HG02885 (cell line): ENCODE data around the gene DOK3.

Experiments
- ATAC-seq: cut with Tn5 transposase; IDR thresholded peaks from one replicate; pipeline ENCODE4 v1.9.1; 2021; ENCODE audit warnings: mild to moderate bottlenecking; ENCODE audit not compliant: unreplicated experiment, poor library complexity

DOK3 gene

DNA sequence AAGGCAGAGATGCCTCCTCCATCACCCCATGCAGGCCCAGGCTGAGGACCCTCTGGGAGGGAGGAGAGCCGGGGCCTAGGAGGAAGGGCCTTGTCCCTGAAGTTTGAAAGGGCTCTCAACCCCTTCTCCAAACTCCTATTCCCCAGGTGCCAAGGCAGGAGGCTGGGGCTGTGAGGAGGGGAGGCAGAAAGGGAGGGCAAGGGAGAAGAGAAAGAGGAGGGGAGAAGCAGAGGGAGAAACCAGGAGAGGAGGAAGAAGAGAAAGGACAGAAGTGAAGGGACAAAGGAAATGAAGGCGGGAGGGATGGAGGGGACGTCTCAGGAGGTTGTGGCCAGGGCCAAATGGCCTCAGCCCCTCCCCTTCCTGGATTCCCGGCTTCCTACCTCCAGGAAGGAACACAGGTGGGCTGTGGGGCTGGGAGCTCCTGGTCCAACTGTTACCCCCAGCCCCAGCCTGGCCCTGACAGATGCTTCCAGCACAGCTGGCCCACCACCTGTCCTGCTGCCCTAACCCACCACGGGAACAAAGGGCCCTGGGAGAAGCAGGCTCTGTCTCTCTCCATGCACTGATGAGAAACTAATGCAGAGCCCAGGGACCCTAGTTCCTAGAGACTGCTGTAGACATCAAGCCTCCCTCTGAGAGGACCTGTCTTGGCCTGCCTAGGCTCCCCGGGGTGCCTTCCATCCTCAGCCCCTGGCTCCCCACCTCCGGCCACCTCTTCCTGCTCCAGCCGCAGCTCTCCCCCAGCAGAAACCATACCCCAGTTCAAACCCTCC lies 39.7 kb downstream of the DOK3 start:
- no peak for ATAC-seq

DNA sequence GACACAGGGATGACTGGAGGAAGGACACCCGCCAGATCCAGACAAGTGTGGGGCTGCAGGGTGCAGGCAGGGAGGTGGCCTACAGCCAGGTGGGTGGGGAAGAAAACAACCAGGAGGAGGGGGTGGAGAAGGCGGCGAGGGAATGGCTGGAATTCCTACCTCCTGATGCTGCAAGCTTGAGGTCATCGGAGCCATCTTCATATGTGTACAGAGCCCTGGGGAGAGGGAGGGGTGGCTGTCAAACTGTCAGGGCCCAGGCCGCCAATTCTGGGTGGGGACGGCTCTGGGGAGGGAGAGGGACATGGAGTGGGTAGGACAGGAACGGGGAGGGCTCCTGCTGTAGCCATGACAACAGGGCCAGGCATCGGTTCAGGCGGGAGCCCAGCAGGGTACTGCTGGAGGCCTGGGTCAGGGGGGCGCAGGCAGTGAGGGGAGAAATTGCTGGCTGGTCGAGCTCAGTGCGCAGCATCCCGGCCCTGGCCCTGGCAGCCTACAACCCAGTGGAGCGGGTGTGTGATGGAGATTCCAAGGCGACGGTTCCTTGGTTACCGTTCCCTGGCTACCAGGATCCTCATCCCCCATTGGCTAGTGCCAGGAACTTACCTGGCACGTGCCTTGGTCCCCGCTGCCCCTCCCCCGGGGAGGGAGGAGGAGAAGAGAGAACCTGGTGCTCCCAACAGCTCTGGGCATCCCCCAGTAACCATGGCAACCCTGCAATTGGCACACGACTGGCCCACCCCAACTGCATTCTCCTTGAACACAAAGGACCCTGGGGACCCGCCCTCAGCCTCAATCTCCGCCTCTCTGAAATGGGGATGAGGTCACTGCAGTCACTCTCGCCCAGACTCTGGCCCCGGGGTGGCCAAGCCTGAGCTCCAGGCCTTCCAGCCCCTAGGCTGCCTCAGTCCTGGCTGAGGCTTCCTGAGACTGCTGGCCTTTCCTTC lies 40.7 kb downstream of the DOK3 start:
- ATAC-seq = no peak

- ATAC-seq = no peak
These were observed 41.3 kb downstream of the DOK3 start for GRCh38 chr5:177468329-177468684.

DNA sequence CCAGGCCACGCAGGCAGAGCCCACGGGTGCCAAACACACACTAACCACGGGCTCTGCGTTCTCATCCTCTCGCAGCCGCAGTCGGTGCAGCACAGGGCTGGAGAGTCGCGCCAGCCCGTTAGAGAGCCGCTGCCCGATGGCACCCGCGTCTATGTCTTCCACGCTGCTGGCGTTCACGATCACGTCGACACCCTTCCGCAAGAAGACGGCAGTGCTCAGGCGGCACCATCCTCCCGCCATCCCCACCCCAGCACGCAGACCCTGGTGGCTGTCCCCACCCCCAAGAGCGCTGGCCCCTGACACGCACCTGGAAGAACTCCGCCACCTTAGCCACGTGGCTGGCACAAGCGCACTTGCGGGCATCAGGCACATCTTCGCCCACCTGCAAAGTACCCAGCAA lies 42.2 kb downstream of the DOK3 start:
- ATAC-seq = no peak

DNA sequence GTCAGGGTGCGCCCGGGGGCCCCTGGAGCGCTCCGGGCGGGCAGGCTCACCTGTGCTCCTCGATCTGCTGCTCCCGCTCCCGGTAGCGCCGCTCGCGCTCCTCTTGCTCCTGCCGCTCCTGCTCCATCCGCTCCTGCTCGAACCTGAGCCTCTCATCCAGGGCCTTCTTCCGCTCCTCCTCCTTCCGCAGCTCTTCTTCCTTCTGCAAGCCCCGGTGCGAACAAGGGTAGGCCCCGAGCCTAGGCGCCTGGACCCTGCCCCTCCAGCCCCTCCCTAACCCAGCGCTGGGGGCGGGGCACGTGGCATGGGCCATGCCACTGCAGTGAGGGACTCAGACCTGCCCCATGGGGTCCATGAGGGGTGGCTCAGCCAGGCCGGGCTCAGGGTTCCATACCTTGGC lies 42.8 kb downstream of the DOK3 start:
- ATAC-seq = no peak

DNA sequence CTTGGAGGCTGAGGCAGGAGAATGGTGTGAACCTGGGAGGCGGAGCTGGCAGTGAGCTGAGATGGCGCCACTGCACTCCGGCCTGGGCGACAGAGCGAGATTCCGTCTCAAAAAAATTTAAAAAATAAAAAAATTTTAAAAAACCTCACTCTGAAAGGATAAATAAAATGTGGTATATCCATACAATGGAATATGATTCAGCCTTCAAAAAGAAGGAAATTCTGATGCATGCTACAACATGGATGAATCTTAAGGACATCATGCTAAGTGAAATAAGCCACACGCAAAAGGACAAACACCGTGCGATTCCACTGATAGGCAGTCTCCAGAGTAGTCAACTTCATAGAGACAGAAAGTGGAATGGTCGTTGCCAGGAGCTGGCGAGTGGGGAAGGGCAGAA lies 44.6 kb downstream of the DOK3 start:
- no peak for ATAC-seq

DNA sequence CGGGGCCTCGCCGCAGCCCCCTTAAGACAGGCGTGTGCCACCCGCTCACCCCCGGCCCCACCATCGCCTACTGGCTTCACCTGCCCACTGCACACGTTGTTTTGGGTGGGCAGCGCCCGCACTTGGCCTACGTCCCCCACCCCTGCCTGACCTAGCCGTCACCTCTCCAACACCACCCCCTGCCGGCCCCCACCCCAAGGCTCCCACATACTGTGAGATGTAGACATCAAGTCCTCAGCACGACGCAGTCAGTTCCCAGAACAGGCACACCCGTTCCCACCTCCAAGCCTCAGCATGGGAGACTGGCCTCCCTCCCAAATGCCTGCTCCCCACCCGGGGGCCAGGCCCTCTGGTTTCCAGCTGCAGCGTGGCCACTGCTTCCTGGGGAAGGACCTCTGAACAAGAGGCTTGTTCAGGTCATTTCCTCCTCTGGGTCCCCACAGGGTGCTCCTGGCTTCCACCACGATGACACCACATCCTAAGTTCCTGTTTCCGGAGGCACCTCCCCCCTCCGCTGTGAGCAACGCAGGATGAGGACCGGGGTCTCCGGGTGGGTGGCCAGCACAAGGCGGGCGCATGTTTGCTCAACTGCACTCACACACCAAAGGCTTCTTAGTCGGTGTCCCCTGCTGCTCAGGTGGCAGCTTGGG lies 47.5 kb downstream of the DOK3 start:
- no peak for ATAC-seq

DNA sequence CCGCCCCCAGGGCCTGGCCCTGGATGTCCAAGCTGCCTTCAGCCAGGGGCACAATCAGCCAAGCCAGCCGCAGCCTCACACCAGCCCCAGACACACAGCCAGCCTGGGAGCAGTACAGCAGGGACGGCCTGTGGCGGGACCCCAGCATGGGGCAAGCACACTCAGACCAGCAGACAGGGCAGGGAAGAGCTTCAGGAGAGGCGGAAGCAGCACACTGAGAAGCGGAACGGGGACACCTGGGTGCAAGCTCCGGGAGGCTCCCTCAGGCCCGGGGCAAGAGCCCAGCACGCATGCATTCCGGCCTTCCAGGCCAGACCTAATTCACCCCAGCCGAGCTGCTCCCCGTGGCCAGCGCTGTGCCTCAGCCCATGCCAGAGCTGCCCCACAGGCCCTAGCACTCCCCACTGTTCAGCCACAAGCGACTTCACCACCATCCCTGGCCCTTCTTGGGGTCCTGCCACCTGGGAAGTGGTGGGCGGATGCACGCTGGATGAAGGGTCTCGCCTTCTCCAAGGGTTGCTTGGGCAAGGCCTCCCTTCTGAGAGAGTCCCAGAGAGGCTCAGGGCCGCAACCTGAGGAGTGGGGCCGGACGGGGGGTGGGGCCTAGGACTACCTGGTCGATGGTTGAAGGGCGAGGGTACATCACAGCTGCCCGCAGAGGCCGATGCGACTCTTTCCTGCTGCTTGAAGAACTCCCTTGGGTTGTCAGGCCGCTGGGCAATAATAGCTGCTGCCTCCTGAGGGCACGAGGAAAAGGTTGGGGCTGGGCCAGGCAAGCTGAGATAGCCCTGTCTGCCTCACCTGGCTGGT lies 49.6 kb downstream of the DOK3 start:
- ATAC-seq = no peak

DNA sequence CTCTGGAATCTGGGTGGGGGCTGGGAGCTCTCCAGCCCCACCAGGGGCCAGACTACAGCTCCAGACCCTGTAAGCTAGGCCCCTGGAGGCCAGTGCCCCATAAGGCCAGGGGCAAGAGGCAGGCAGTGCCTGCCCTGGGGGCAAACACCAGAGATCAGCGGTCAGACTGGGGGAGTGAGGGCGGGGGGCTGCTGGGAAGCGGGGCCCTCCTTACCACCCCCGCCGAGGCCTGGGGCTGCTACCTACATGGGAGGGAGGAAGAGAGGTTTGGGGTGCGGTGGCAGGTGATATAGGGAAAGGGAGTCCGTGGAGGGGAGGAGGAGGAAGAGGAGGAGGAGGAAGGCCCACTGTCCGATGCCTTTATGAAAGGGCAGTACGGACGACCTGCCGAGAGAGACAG lies 50.3 kb downstream of the DOK3 start:
- no peak for ATAC-seq

- ATAC-seq = no peak
These were observed 50.7 kb downstream of the DOK3 start for GRCh38 chr5:177458912-177459350.

- ATAC-seq = no peak
These were observed 51.6 kb downstream of the DOK3 start for GRCh38 chr5:177457852-177458681.

GRCh38 chr5:177456976-177457851 lies 52.4 kb downstream of the DOK3 start:
- ATAC-seq = peak; percentile 44

GRCh38 chr5:177456591-177456964 lies 53.0 kb downstream of the DOK3 start:
- no peak for ATAC-seq

GRCh38 chr5:177455661-177456590 lies 53.7 kb downstream of the DOK3 start:
- peak; percentile 20 for ATAC-seq

DNA sequence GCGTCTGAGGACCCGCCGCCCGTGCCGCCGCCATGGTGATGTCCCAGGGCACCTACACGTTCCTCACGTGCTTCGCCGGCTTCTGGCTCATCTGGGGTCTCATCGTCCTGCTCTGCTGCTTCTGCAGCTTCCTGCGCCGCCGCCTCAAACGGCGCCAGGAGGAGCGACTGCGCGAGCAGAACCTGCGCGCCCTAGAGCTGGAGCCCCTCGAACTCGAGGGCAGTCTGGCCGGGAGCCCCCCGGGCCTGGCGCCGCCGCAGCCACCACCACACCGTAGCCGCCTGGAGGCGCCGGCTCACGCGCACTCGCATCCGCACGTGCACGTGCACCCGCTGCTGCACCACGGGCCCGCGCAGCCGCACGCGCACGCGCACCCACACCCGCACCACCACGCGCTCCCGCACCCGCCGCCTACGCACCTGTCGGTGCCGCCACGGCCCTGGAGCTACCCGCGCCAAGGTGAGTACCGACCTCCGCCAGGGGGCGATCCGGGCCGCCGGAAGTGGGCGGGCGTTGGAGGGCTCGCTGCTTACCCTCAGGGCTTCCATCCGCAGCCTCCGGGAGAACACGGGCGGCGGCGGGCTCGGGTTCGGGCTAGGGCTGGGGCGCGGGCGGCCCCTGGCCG lies 54.5 kb downstream of the DOK3 start:
- peak; percentile 58 for ATAC-seq

- ATAC-seq = peak; percentile 60
These were observed 55.1 kb downstream of the DOK3 start for GRCh38 chr5:177454397-177455035.
